K562 (cell line): Measurements from ENCODE around the gene SS18L1. TPM values are rescaled to one million over a fixed set of nuclear protein-coding genes. Genes with fewer than 3 reads are reported as not detected.

ENCODE experiments used
- ATAC-seq: fragments of 200-7000 bp; cut with Tn5 transposase; 3 replicates; pipeline ENCODE4 v1.9.1; 2020; ENCODE audit warnings: moderate library complexity
- BruUV-seq: library from RNA; stranded (reverse); fragments of 400-500 nt; replicated peaks from 2 replicates; lab custom pipeline; 2021; lab: Mats Ljungman, UMichigan
- CTCF ChIA-PET: fragments of 300-600 bp; formaldehyde crosslinking; extraction: SDS; loops from one replicate; lab custom pipeline; 2021; ENCODE audit warnings: low intra/inter-chr PET ratio; lab: Yijun Ruan, JAX
- POLR2A ChIA-PET: fragments of 300-600, 350-650 bp; sonication (Branson Sonifier 250); formaldehyde crosslinking; extraction: SDS; loops from one replicate; lab custom pipeline; 2021; ENCODE audit warnings: antibody characterized with exemption, inconsistent platforms; lab: Yijun Ruan, JAX
- DNase-seq, 4 experiments: peaks; one replicate each; pipeline versions ENCODE4 v3.0.0 to v3.0.0-alpha.2; 2011 to 2018; ENCODE audit warnings: low spot score in 3 of 4, mixed read lengths in 3 of 4; ENCODE audit errors: extremely low read depth in 1 of 4
- FAIRE-seq: peaks from 2 replicates; lab custom pipeline; 2011; peaks lifted over from hg19 to GRCh38; lab: Jason Lieb, UNC
- H2AFZ ChIP-seq: 2 replicates; pipeline ENCODE4 v1.6.0; 2011; ENCODE audit warnings: low read depth, low read length, control low read depth, inconsistent platforms
- H3K27ac ChIP-seq: fragments of 200-600 bp; 3 replicates; pipeline ENCODE4 v1.8.0; 2011; ENCODE audit warnings: low read depth, mild to moderate bottlenecking, control low read depth, inconsistent platforms, low read length, moderate library complexity, mixed read lengths; ENCODE audit errors: extremely low read depth
- H3K27me3 ChIP-seq, 2 experiments: fragments of 300-600 bp in 1 of 2; 2 replicates in 1 of 2; 3 replicates in 1 of 2; pipeline versions ENCODE4 v1.6.0 to v1.8.0; 2011; ENCODE audit warnings: inconsistent platforms in 2 of 2, low read length in 2 of 2, mild to moderate bottlenecking in 1 of 2, mixed read lengths in 1 of 2, moderate library complexity in 1 of 2; ENCODE audit not compliant: control insufficient read depth in 2 of 2, insufficient read depth in 2 of 2
- H3K36me3 ChIP-seq: fragments of 300-600 bp; 3 replicates; pipeline ENCODE4 v1.8.0; 2011; ENCODE audit warnings: mild to moderate bottlenecking, low read length, inconsistent platforms; ENCODE audit not compliant: control insufficient read depth, insufficient read depth
- H3K4me1 ChIP-seq, 2 experiments: fragments of 200-600 bp in 1 of 2; replicated peaks in 1 of 2; 2 replicates in 1 of 2; 3 replicates in 1 of 2; pipeline versions ENCODE4 v1.5.1 to v1.8.0; 2011; ENCODE audit warnings: inconsistent platforms in 2 of 2, low read length in 2 of 2, mild to moderate bottlenecking in 1 of 2, mixed read lengths in 1 of 2, moderate library complexity in 1 of 2; ENCODE audit not compliant: control insufficient read depth in 2 of 2, insufficient read depth in 2 of 2
- H3K4me2 ChIP-seq: 2 replicates; pipeline ENCODE4 v1.6.1; 2011; ENCODE audit warnings: low read length, control low read depth, inconsistent platforms, mixed read lengths; ENCODE audit not compliant: insufficient read depth
- H3K4me3 ChIP-seq: fragments of 200-600 bp; sonication (generic), shearing (Covaris generic); 2 replicates; pipeline ENCODE4 v1.5.1; 2016; ENCODE audit warnings: control low read depth, inconsistent platforms
- H3K79me2 ChIP-seq: fragments of 200-600 bp; 3 replicates; pipeline ENCODE4 v1.8.0; 2011; ENCODE audit warnings: low read length, inconsistent platforms; ENCODE audit not compliant: control insufficient read depth, insufficient read depth
- H3K9ac ChIP-seq, 2 experiments: 2 replicates each; pipeline versions ENCODE4 v1.6.0 to v1.6.1; 2011; ENCODE audit warnings: low read depth in 2 of 2, low read length in 2 of 2, control low read depth in 1 of 2, inconsistent platforms in 1 of 2, mild to moderate bottlenecking in 1 of 2, mixed read lengths in 1 of 2; ENCODE audit not compliant: insufficient read depth in 1 of 2
- H3K9me1 ChIP-seq: one replicate; pipeline ENCODE4 v1.6.0; 2011; ENCODE audit warnings: inconsistent platforms, mild to moderate bottlenecking, low read length, moderate library complexity; ENCODE audit not compliant: control insufficient read depth, insufficient read depth
- H3K9me3 ChIP-seq: replicated peaks from 2 replicates; pipeline ENCODE4 v1.5.1; 2011; ENCODE audit warnings: low read depth, low read length, inconsistent platforms; ENCODE audit not compliant: control insufficient read depth, insufficient read depth
- H4K20me1 ChIP-seq: replicated peaks from 2 replicates; pipeline ENCODE4 v1.6.1; 2011; ENCODE audit warnings: low read length, inconsistent platforms, mixed read lengths; ENCODE audit not compliant: control insufficient read depth, insufficient read depth
- PHF20 ChIP-seq: fragments of 450-650 bp; IDR thresholded peaks from 2 replicates; pipeline ENCODE4 v1.6.1; 2018; ENCODE audit not compliant: partially characterized antibody
- POLR2G ChIP-seq: fragments of 200-400 bp; formaldehyde crosslinking; IDR thresholded peaks from 2 replicates; pipeline ENCODE4 v1.6.1; 2017; ENCODE audit warnings: low read depth, mild to moderate bottlenecking, antibody characterized with exemption, low read length, moderate library complexity
- ZNF165 ChIP-seq: fragments of 250-450 bp; sonication (Bioruptor Pico); IDR thresholded peaks from 2 replicates; pipeline ENCODE4 v1.4.0; 2020; ENCODE audit warnings: borderline replicate concordance
- ZNF263 ChIP-seq: sonication (generic); formaldehyde crosslinking; IDR thresholded peaks from 2 replicates; pipeline ENCODE4 v1.8.0; 2022; ENCODE audit warnings: mild to moderate bottlenecking, missing genetic modification reagents, borderline replicate concordance
- WGBS: fragments of 100-300 bp; shearing (Covaris generic); methylation state at CpG from one replicate; pipeline ENCODE4 v1.1.6; 2016; ENCODE audit warnings: low coverage, mixed read lengths; ENCODE audit not compliant: insufficient coverage; ENCODE audit errors: missing lambda C conversion rate; 5-methylcytosine and 5-hydroxymethylcytosine counted together
- in situ Hi-C: fragments of 300-500 bp; cut with MboI; formaldehyde crosslinking; loops from 4 replicates; pipeline ENCODE4 v1.15.0; 2018; ENCODE audit warnings: inconsistent platforms, mixed read lengths
- intact Hi-C: fragments of 100-400 bp; cut with micrococcal nuclease; formaldehyde crosslinking; loops from 2 replicates; pipeline ENCODE4 v1.14.2; 2022
- polyA plus RNA-seq, 8 experiments: library from polyadenylated mRNA; depleted of rRNA in 4 of 8; stranded (reverse) in 5 of 8; unstranded in 3 of 8; fragments of >200 nt; fragmentation: Nextera tagmentation in 2 of 8; fragmentation: Illumina TruSeq in 1 of 8; extraction: Ambion mirVana in 2 of 8; extraction: Trizol in 1 of 8; gene quantifications; 2 replicates each; pipeline versions ENCODE4 v1.2.1 to v1.2.3, GENCODE V29; 2011 to 2014; ENCODE audit warnings: inconsistent platforms in 1 of 8, missing spikeins in 1 of 8
- total RNA-seq, 7 experiments: library from RNA; depleted of rRNA in 6 of 7; stranded (reverse); fragments of >200 nt in 6 of 7; fragmentation: Illumina TruSeq in 2 of 7; extraction: Trizol in 2 of 7; gene quantifications; 2 replicates each; pipeline versions ENCODE4 v1.2.1 to v1.2.3, GENCODE V29; 2011 to 2021; ENCODE audit warnings: low replicate concordance in 1 of 7

The SS18L1 gene
- total and polyA plus RNA-seq, 9 of the 15 experiments (the other 6 are each of a cell fraction or from before 2014, with no cell fraction given): 2.7 to 28.3 (median 15.1) TPM

DNA sequence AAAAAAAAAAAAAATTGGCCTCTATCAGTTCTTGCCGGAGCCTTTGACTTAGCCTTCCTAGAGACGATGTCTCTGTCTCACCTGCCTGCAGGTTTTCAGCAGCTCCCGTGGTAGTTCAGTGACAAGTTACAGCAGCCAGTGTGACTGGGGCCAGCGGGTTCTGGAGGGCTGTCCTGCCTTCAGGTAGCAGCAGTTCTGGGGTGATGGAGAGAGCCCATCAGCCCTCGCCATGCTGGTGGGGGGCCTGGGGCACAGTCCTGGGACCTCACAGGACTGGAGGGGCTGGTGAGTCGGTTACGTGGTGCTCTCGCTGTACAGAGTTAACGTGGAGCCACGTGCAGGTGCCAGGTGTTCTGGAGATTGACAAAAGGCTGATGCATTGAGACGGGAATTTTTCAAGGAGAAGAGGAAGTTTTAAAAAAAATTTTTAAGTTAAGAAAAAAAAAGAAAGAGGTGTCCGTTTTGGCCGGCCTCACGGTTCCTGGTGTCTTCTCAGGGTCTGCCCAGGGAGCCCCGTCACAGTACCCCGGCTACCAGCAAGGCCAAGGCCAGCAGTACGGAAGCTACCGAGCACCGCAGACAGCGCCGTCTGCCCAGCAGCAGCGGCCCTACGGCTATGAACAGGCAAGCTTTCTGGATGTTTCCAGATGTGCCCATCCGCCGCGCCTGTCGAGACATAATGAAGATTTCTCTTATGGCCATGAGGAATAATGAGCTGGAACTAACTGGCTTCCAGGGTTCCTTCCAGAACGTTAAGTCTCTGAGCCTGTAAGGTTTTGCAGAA lies 30.6 kb downstream of the SS18L1 start (continued):
- no peak for TF ChIP-seq PHF20

GRCh38 chr20:62174870-62175624 lies 31.5 kb downstream of the SS18L1 start:
- H3K79me2 ChIP-seq: no peaks in the 10 kb centered on the region
- in situ Hi-C loops: no loop called here
- no peaks in the 10 kb centered on the region for H3K9me3 ChIP-seq
- DNase-seq: no peak
- no peak for ATAC-seq
- ChIA-PET CTCF (no interaction called here), POLR2A (interaction anchor here (0.6 kb wide), 2 partner anchors 18 to 895 kb away, joined by 3 read pairs; no protein-coding TSS in a partner anchor)
- H3K27ac ChIP-seq: no peak overlapping the region
- TF ChIP-seq ZNF165 (CRISPR knock-in tag) (no peak), ZNF263 (CRISPR knock-in tag) (peak; percentile 51; the same call in 1 of the 2 replicates), POLR2G (peak; percentile 43; the same call in 1 of the 2 replicates)
- TF ChIP-seq, all 486 proteins: peak for 2
- no peak overlapping the region; a peak in 1 of 4 replicates for H3K9ac ChIP-seq
- no peaks in the 10 kb centered on the region for H3K27me3 ChIP-seq
- no peak for FAIRE-seq
- no peak overlapping the region for H3K4me3 ChIP-seq
- intact Hi-C loops: no loop called here
- H3K4me1 ChIP-seq: no peaks in the 10 kb centered on the region
- 98% methylated on average over 17 of the region's 26 CpGs for WGBS
- no peaks in the 10 kb centered on the region for H4K20me1 ChIP-seq
- no peak overlapping the region for H3K4me2 ChIP-seq
- BruUV-seq: no TSS peak
- H3K9me1 ChIP-seq: no peaks in the 10 kb centered on the region
- peaks cover 63% of the 10 kb centered on the region; the same call in 1 of the 3 replicates for H3K36me3 ChIP-seq
- no peak overlapping the region for H2AFZ ChIP-seq
